Amniotic stem cell (primary cell): ENCODE data around the gene NRXN3.

Experiments
- DNase-seq: peaks from one replicate; lab custom pipeline; 2025; lab: John Stamatoyannopoulos, UW

NRXN3 gene

DNA sequence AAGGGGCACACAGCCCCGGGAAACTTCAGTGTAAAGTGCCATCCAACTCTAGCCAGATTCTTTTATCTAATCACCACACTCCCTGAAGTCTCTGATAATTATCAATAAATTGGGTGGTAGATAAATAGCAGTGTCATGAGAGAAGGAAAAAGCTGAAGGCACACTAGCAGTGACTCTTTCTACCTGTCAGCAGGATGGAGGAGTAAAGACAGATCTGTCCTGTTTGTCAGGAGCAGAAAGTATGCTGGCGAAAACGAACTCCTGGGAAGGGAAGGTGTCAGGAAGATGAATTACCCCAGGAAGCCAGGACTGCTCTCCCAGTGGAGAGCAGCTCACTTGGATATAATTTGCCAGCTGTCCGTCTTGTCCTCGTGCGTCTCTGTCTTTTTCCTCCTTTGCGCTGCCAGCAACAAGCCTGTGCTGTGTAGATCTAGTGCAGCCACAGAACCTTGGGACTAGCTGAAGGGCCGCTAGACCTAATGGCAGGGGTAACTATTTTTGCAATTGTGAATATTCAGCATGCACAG lies 1059.3 kb downstream of the NRXN3 start:
- DNase-seq: no peak

DNA sequence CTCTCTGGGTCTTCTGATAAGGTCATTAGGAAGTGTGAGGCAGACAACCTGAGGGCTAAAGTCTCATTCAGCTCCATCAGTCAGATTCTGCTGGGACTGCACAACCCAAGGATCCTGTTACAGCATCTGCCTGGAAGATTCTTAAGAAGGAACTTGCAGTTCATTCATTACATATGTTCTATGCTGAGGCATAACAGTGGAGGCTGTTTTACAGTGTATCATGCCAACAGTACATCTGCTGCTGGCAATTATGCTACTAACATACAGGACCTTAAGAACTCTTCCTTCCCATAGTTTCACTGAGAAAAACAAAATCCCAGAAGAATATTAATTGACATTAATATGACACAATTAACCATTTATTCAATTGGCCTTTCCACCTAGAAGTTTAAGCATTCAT lies 1072.5 kb downstream of the NRXN3 start:
- no peak for DNase-seq

DNA sequence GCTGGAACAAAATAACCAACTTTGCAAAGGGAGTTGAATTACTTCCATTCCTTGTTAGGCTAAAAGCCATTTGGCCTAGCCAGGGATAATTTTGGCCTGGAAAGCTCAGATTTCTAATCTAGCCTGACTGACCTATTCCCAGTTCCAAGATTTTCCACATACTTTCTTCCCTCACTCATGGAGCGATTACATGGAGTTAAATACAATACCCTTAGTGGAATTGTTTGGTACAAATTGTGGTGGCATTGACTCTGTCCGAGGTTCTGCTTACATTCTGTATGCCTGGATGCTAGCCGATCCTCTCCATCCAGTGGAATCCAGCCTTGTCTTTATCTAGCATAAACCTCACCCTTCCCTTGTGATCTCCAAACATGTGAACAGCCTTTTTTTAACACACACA lies 1076.0 kb downstream of the NRXN3 start:
- no peak for DNase-seq

DNA sequence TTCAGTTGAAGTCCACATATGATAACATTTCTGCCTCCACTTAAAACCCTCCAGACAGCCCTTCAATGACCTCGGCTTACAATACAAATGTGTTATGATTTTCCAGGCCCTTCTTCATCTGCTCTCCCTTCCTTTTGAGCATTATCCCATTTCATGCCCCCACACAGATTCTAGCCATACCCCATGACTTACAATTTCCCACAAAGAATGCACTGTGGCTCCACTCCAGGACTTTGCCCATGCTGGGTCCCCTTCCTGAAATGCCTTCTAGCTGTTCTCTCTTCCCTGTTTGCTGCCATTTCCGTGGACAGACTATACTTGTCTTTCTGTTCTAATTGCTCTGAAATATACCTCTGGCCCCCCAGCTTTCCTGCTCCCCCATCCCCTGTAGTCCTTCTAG lies 1078.0 kb downstream of the NRXN3 start:
- DNase-seq: no peak

DNA sequence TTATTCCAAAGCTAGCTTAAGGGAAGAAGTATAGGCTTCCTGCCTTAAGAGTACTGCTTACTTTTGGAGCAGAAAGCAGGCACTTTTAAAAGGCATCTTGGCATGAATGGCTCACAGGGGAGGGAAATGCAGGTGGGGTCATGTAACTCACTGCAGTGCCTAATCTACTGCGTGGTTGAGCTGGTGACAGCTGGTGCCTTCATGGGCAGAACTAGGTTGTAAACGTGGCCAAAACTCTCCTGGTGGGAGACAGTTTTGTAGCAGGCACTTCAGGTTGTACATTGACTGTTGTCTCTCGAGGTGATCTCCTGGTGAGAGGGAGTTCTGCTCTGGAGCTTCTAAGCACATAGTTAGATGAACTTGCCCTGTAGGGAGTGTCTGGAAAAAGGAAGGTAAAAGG lies 1078.6 kb downstream of the NRXN3 start:
- DNase-seq: no peak

DNA sequence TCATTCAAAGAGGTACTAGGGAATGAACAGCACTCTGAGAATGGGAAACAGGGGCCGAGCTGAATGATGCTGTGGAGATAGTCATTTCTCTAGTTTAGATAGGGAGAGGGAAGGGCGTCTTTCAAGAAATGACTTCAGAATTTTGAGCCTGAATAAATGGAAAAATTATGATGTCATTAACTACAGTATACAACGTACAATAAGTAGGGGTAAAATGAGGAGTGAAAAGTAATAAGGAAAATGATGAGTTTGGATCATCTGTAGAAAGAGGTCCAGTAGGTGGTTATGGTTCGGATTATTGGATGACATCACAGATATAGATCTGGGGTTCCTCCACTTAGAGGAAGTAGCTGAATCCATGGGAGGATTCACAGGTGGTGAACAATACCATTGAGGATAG lies 1081.1 kb downstream of the NRXN3 start:
- no peak for DNase-seq

DNA sequence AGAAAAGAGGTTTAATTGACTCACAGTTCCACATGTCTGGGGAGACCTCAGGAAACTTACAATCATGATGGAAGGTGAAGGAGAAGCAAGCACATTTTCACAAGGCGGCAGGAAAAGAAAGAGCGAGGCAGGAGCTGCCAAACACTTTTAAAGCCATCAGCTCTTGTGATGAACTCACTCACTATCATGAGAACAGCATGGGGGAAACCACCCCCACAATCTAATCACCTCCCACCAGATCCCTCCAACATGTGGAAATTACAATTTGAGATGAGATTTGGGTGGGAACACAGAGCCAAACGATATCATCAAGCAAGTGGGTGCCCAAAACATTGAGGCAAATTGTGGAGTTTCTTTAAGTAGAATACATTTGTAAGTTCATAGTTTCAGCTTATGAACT lies 1083.4 kb downstream of the NRXN3 start:
- no peak for DNase-seq

DNA sequence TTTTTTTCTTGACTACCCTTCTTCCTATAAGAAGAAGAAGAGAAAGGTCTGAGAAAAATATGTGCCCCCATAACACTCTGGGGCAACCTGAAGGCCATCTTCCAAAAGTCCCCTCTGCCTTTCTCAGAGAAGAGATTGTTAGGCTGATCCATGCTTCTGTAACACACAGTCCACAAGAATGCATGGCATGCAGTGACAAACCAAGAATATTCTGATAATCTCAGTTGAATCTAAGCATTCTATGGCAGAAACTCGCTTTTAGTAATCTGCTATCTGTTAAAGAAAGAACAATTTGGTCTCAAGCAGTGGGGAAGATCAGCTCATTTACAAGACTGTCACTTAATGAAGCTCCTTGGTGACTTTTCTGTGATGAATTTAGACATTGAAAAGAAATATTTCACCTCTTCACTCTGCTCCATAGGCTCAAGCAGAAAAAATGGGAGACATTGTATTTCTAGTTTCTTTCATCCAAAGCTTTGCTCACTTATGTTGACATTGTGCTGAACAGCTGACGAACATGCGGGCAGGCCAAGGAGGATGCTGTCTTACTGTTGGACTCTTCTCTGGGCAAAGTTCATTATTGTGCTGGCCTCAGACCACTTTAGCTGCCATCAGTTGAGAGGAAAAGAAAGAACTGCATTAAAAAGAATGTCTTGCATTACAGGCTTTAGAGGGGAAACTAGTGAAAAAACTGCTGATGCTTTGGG lies 1084.0 kb downstream of the NRXN3 start:
- no peak for DNase-seq

DNA sequence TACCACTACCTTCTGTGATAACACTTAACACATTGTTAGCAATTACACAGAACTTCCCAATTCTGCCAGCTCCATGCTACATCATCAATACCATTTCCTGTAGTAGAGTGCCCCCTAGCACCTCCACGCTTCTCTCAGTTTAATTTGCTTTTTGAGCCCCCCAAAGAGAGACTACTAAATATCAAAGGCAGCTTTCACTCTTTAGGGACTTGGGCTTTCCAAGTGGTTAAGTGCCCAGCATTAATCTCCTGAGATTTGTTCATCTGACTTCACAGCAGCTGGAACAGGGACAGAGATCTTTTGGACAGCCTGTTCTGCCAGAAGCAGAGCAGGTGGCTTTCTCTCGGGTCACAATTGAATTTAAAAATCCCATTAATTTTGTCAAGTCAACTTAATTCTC lies 1086.2 kb downstream of the NRXN3 start:
- no peak for DNase-seq

DNA sequence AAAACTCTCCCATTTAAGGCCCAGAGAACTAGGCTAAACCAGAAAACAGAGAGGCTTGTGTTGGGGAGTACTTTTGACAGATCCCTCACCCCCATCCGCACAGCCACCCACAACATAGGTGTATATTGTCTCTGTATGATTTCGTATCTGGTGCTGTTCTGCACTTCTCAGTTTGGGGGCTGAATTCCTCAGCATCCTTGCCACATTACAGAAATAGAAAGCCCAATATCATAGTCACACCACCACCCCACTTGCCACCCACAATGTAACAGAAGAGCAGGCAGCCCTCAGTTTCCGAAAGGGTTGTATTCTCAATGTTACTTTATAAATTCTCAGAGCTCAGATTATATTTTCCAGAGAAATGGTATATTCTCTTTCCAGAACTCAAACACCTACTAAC lies 1090.2 kb downstream of the NRXN3 start:
- DNase-seq: no peak

DNA sequence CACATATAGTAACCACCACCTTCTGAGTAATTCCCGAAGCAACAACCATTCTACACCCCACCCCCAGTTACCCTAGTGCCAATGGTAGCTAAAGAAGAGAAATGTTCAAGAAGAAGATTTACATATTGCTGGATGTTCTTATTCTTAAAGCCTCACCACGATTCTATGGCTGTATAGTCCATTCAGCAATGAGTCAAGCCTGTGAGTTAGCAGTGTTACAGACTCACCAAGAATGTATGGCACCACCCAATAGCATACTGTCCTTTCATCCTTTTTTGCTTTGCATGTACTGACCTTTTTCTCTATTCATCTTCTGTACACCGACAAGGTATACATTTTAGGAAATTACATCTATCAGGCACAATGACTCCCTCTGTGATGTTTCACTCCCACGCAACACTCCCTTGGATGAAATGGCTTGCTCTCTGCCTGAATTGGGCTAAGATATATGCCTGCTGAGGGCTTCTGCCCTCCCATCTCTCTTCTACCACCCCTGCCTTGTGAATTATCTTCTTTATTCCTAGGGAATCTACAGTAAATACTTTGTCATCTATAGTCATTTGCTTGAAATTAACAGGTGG lies 1095.3 kb downstream of the NRXN3 start:
- DNase-seq: no peak

DNA sequence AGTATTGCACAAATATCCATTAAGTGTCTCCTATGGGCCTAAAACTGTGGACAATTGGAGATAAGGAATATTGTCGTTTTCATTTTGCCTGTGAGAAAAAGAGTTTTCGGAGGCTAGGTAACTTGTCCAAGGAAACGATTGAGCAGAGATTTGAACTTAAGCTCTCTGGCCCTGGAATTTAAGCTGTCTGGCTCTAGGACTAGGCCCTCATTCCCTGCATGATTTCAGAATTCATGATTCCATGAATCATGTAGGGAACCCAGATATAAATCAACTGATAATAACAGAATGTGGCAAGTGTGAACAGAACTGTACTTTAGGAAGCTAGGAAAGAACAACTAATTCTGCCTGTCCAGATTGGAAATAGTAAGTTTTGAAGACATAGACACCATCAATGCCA lies 1100.2 kb downstream of the NRXN3 start:
- no peak for DNase-seq

DNA sequence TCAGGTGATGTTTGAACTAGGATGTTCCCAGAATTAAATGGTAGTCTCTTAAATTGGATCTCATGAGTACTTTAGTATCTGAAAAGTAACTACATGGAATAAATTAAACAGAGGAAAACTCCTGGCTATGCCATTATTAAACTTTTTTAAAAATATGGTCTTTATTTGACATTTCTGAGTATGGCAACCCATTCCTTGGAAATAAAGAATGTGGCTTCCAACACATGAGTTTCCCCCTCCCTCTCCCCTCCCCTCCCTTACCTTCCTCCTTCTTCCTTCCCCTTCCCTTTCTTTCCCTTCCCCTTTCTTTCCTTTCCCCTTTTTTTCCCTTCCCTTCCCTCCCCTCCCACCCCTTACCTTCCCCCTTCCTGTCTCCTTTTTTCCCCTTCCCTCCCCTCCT lies 1100.9 kb downstream of the NRXN3 start:
- no peak for DNase-seq

DNA sequence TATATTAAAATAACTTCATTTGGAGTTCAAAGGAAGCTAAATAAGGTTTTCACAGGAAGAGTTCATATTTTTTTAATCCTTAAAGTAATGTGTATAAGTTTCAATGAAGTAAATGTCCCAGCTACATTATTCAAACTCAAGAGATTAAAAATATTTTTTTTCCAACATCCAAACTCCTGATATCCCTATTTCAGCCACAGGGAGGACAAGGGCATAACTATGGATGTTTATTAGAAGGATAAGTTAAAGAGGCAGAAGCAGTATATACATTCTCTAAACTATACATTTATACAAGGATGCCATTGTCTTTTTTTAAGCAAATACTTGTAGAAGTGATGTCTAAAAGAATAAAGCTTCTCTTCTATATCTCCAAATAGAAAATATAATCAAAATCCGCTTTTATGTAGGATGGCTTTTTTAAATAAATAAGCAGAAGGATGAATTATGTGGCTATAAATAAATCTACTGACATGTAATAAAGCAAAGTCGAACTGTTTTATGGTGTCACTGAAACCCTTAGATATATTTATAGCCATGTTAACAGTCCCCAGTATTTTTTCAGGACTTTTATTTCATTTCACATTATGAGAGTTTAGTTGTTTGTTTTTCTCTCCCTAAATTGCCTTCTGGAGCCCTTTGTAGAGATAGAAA lies 1104.6 kb downstream of the NRXN3 start:
- DNase-seq: no peak

DNA sequence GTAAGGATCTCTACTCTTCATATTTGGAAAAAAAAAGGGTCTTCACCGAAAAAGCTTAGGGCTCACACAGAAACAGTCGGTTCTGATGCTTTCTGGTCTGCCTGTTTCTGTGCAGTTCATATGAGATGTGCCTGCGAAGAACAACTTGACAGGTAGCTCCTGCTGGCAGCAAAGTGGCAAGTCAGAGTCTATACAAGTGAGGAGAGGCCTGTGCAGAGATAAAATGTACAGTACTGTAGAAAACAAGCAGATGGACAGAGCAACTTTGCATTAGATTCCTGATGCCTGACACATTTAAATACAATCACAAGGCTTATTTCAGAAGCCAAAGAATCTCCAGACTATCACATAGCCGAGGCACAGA lies 1105.1 kb downstream of the NRXN3 start:
- DNase-seq: no peak

DNA sequence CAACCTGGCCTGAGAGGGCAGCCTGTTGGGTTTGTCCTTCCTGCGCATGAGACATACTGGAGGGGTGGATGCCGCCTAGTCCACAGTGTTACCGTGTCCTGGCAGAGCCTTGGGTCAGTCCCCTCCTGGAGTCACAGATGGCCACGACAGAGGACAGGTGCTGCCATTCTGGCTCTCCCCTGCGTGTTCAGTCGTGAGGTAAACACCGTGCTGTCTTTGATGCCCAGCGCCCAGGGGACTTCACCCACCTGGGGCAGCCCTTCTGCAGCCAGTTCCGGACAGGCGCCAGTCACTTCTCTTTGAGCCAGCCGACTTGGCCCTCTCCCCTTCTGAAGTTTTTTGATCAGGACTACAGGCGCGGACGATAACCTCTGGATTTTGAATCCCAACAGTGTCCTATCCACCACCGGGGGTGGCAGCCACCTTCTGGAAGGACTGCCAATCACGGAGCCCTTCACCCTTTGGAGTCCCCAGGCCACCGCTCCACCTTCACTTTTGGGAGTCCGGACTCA lies 1108.2 kb downstream of the NRXN3 start:
- no peak for DNase-seq

DNA sequence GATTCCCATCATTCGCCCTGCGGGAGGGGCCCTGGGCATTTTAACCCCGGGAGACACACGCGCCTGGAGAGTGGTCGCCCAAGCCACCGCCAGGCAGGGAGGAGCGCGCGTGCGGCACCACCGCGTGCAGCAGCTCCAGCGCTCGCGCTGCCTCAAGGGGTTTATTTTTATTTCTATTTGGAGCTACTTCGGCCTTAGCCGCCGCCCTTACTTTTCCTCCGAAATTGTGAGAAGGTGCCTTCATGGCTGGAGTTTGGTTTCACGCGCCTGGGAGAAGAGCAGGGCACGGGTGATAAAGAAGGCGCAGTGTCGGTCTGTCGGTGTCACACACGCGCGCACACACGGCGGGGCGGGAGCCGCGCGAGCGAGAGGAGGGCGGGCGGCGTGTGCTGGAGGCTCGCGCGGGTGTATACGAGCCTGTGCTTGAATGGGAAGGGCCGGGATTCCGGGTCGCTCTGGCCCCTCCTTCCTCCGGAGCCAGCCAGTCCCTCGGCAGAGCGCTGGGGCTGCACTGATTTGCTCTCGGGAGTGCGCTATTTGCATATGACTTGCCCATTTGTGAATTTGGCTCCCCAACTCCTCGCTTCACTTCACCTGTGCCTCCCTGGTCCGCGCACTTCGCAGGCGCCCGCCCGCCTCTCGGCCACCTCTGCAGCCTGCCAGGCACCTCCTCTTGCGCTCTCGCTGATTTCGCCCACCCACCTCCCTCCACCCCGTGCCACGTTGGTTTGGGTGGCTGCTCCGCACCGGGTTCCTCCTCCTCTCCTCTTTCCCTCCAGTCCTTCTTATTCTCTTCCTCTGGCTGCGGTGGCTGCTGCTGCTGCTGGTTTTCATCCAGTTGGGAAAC lies 1108.8 kb downstream of the NRXN3 start:
- DNase-seq: peak; percentile 44

DNA sequence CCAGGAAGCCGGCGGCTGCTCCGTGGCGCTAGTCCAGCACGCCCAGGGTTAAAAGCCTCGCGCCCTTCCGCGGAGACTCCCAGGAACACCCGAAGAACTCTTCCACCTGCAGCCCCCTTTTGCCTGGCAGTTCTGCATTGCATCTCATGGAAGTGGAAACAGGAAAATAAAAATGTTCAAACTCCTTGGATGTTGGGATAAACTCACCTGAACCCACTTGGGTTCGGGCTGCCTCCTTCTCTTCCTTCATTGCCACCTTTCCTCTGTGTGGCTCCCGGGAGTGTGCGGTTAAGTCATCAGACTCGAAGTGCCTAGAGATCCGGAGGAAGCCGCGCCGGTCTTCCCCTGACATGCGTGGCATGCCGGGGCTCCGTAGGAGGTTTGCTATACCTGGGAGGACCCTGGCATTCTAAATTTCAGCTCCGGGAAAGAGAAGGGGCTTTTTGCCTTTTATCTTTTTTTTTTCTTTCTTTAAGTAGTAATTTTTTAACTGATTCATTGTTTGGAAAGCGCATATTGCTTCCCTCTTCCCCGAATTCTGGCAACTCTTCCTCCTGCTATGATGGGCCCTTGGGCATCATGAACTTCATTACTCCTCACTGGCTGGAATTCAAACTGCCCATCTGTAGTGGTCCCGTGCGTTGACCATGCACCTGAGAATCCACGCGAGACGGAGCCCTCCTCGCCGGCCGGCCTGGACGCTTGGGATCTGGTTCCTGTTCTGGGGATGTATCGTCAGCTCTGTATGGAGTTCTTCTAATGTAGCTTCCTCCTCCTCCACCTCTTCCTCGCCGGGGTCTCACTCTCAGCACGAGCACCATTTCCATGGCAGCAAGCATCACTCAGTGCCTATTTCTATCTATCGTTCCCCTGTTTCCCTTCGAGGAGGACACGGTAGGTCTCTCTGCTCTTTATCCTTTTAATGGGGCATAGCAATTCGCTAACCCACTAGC lies 1109.7 kb downstream of the NRXN3 start:
- DNase-seq: no peak

DNA sequence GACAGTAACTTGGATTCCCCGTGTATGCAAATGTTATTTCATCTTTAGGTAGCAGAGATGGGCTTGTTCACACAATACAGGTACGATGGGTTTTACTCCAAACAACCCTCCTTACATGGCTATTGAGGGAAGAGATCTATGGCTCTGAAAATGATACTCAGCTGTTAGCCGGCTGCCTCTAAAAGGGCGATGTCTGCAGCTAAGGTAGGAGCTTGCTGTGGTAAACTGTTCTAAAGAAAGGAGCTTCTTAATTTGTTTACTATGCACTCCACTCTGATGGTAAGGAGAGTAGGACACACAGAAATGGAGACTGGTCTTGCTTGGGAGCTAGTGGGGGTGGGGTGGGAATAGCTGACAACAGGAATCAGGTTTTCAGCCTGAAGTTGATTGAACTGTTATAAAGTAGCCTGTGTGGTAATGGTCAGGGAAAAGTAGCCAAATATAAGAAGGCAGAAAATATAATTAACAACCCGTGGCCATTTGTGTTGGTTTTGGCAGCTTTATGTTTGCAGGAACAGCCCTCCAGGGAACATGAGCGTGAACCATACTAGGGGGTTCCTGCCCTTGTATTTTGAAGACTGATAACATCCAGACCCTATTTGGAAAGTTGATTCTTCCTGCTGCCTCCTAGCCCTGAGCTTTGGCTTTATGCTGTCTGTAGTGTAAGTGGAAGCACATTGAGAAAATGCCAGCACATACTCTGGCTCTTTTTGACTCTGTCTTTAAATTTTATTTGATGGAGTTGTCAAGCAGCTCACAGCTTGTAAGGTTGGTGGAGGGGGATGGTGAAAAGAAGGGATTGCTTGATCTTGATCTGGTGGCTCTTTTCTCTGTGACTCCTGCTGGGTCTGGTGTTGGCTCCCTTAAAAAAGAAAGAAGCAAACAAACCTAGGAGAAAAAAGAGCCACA lies 1111.3 kb downstream of the NRXN3 start:
- no peak for DNase-seq

DNA sequence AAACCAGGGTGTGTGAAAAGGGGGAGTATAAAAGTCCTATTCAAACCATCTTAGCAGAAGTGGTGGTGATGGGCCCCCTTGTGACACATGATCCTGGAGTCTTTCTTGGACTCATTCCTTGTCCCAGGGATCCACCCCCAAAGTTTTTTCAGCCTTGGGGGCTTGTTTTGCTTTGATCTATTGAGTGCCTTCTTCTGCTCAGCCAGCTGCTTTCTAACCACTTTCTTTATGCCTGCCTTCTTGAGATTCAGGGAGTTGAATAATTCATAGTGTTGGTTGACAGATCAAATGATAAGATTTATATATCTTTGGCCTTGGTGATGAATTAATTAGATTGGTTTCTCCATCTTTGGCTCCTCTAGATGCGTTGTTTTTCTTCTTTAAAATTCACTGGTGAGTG lies 1114.4 kb downstream of the NRXN3 start:
- no peak for DNase-seq
